PC-3 (cell line): ENCODE data around the gene MGMT.

ENCODE experiments used
- EZH2 ChIP-seq: fragments of 300-600 bp; sonication (generic); IDR thresholded peaks from one replicate; pipeline ENCODE4 v1.6.1; 2017; ENCODE audit warnings: antibody characterized with exemption, mild to moderate bottlenecking, low read length; ENCODE audit not compliant: unreplicated experiment
- EZH2phosphoT487 ChIP-seq: fragments of 300-600 bp; sonication (generic); IDR thresholded peaks from 2 replicates; pipeline ENCODE4 v1.6.1; 2018; ENCODE audit warnings: mild to moderate bottlenecking, antibody characterized with exemption, low read length, borderline replicate concordance
- TF ChIP-seq, protein P1 (sequence below): fragments of 300-600 bp; sonication (generic); conservative IDR thresholded peaks from 2 replicates; pipeline ENCODE4 v1.5.1; 2017; ENCODE audit warnings: antibody characterized with exemption, low read depth, mild to moderate bottlenecking, low read length

DNA sequence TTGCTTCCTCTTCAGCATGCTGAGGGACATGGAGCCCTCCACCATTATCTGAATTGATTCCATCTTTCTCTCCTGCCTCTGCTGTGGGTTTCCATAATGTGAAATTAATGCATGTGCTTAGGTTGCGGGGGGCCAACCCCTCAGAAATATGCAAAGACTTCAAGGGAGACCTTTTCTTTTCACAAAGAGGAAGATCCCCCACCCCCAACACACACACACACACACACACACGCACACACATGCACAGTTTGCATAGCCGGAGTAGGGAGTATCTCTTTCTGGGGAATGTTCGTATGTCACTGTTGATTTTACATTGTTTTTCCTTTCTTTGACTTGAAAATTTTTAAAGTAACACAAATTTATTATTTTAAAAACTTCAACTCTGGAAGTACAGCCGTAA lies 193.5 kb downstream of the MGMT start:
- TF ChIP-seq, protein P1, sequence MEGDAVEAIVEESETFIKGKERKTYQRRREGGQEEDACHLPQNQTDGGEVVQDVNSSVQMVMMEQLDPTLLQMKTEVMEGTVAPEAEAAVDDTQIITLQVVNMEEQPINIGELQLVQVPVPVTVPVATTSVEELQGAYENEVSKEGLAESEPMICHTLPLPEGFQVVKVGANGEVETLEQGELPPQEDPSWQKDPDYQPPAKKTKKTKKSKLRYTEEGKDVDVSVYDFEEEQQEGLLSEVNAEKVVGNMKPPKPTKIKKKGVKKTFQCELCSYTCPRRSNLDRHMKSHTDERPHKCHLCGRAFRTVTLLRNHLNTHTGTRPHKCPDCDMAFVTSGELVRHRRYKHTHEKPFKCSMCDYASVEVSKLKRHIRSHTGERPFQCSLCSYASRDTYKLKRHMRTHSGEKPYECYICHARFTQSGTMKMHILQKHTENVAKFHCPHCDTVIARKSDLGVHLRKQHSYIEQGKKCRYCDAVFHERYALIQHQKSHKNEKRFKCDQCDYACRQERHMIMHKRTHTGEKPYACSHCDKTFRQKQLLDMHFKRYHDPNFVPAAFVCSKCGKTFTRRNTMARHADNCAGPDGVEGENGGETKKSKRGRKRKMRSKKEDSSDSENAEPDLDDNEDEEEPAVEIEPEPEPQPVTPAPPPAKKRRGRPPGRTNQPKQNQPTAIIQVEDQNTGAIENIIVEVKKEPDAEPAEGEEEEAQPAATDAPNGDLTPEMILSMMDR: no peak
- TF ChIP-seq EZH2: no peak
- TF ChIP-seq EZH2phosphoT487: no peak
